NCI-H2196 (cell line): ENCODE results near the gene GNS.

Experiments
- DNase-seq: peaks from one replicate; lab custom pipeline; 2025; ENCODE audit not compliant: unreplicated experiment; lab: John Stamatoyannopoulos, UW

Gene GNS

DNA sequence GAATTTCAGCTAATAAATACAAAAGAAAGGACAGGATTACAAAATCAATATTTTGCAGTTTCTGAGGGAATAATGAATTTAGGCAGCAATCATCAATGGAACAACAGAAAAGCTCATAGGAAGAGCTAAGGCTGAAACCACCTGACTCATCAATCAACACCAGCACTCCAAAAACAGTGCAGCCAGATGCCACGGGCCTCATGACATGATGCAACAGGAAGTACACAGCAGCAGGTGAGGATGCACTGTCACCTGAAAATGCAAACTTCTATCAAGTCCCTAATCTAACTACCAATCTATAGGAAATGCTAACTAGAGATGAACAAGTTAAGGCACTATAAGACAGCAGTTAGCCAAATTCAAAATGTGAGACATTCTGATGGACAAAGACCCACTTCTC, 21.7 kb downstream of the GNS start:
- DNase-seq, result no peak

- DNase-seq, result no peak
Observed at GRCh38 chr12:64736771-64737170, 22.4 kb downstream of the GNS start.

- DNase-seq, result no peak
Observed at GRCh38 chr12:64735442-64735841, 23.8 kb downstream of the GNS start.

- peak; percentile 5 for DNase-seq
Observed at GRCh38 chr12:64733857-64734256, 25.3 kb downstream of the GNS start.

- DNase-seq, result no peak
Observed at GRCh38 chr12:64731683-64732082, 27.5 kb downstream of the GNS start.

- DNase-seq, result no peak
Observed at GRCh38 chr12:64730588-64730969, 28.6 kb downstream of the GNS start.

GRCh38 chr12:64729909-64730587, 29.2 kb downstream of the GNS start:
- DNase-seq, result no peak

- DNase-seq, result no peak
Observed at GRCh38 chr12:64724201-64724745, 34.9 kb downstream of the GNS start.

DNA sequence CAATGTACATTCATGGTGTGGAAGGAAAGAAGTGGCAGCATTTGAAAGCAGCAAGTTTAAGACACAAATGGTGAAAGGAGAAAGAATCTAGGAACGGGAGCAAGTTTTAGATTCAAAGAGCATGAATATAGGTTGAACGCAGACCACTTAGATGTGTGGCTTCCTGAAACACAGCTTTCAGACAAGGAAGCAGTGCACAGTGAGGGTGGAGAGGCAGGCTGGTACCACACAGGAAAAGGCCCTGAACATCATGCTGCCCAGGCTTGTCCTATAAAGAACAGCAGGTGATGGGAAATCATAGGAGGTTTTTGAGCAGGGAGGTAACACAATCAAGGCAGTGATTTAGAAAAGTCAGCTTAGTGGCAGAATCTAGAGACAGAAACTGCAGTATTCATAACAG, 35.6 kb downstream of the GNS start:
- no peak for DNase-seq

DNA sequence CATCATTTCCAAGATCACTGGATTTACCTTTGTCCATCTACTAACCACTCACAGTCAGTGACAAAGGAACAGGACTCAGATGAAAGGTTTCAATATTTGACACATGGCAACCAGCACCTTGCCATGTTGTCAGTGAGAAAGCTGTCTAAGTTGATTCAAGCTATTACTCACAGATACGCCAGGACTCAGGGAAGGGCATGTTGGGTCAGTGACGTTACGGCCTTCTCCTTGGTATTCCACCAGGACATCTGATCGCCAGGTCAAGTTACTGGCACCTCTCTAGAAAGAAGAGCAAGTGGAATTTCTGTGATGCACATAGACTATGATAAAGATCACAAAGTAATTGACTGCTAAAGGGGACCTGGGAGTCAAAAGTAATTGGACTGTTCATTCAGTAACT, 36.4 kb downstream of the GNS start:
- no peak for DNase-seq

DNA sequence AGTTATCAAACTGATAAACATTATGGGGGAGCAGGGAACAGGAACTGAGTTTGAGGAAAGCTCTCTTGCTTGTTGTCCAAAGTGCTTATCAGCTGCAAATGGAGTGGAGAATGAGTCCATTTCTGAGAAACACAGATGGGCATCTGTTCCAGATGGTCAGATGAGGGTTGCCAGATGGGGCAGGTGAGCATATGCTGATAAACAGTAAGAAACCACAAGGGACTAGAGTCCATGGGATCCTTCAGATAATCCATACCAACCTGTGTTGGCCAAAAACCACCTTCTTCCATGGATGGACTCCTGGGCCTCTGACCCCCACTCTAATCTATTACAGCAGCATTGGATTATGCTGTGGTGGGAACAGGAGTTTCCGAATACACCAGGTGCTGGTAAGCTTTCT, 38.3 kb downstream of the GNS start:
- DNase-seq, result no peak

- DNase-seq, result no peak
Observed at GRCh38 chr12:64718649-64719048, 40.6 kb downstream of the GNS start.

- DNase-seq, result no peak
Observed at GRCh38 chr12:64716839-64717455, 42.3 kb downstream of the GNS start.

GRCh38 chr12:64716371-64716770, 42.8 kb downstream of the GNS start:
- no peak for DNase-seq

- DNase-seq, result no peak
Observed at GRCh38 chr12:64714551-64714968, 44.6 kb downstream of the GNS start.

DNA sequence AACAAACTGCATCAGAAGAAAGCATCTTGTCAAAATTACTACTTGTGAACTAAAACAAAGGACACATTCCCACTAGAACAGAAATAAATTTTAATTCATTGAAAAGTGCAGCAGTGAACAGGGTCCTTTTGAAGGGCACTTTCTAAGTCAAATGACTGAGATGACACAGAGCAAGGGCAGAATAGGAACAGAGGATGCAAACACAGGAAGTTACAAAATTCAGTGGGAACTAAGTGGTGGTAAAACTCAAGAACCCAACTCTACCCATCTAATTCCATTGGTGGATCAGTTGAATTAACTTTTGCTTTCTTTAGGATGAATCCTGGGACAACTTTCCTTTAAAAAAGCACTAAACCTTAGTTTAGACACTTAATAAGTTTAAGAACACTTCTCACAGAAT, 45.8 kb downstream of the GNS start:
- no peak for DNase-seq

- no peak for DNase-seq
Observed at GRCh38 chr12:64709429-64709828, 49.8 kb downstream of the GNS start.

DNA sequence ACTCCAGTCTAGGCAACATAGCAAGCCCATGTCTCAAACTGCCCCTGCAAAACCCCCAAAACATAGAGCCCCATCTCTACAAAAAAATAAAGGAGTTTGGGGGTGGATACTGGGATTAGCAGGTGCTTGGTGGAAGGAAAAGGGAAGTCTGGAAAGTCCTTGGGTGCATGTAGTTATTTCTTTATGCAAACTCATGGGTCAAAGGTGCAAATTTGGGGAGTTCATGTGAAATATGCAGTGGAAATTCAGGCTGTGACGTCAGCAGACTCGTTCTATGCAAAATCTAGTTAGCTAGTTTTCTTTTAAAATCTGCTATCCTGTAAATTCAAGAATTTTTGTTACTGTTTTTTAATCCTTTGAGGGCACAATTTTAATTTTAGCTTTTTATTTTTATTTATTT, 51.3 kb downstream of the GNS start:
- DNase-seq, result no peak

DNA sequence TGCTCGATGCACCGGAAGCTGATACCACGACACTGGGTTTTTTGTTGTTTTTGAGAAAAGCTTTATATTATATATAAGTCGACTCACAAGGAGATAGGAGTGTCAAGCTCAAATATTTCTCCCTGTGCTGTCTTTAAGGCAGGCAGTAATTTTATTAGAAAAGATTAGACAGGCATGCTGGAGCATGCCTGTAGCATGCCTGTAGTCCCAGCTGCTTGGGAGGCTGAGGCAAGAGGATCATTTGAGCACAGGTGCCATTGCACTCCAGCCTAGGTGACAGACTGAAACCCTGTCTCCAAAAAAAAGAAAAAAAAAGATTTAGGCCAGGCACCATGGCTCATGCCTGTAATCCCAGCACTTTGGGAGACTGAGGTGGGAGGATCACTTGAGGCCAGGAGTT, 51.8 kb downstream of the GNS start:
- no peak for DNase-seq

- no peak for DNase-seq
Observed at GRCh38 chr12:64706857-64707256, 52.3 kb downstream of the GNS start.

DNA sequence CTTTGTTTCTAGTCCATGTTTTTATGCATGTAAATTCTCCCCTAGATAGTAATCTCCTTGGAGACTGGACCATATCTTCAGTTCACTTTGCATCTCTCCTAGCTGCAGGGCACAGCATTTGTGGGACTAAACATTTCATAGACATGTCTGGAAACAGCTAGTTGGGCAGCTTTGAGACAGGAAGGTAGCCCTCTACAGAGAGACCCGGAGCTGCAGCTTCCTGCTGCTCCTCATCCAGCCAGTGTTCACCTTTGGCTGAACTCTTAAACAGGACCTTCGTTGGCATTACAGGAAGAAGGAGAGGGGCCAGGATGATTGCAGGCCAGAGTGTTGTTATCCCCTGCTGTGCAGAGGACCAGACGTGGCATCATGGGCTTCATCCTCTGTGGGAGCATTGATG, 52.9 kb downstream of the GNS start:
- DNase-seq, result no peak

GRCh38 chr12:64701283-64701682, 57.9 kb downstream of the GNS start:
- no peak for DNase-seq

DNA sequence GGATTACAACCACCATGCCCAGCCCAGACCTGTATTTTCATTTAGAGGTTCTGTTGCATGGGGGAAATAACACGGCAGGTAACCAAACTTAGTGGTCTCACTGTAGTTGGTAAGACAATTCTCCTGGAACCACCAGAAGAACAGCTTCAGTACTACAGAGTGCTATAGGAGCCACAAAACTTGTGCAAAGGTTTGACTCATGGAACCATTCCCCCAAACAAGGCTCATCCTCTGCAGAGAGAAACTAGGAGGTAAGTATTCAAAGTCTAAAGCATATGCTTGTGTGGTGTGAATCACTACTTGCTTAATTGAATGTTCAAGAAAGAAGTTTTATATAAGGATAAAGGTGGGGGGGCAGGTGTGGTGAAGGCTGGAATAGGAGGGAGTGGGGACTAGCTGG, 58.7 kb downstream of the GNS start:
- no peak for DNase-seq
